ENCODE measurements around the gene PPP5C. TPM values are rescaled to one million over a fixed set of nuclear protein-coding genes. Genes with fewer than 3 reads are reported as not detected.
A peak's percentile ranks its signal among the peaks of the same experiment; 100 is the strongest.

The PPP5C gene
- polyA plus RNA-seq, 3 donors = 9.9 to 76.3 (median 12.6) TPM

GRCh38 chr19:46372901-46373490 is 26.1 kb downstream of the PPP5C start:
- Histone ChIP-seq H3K27ac (ENCODE audit: low read depth in 1 of 2, low read length in 2 of 2) (no peak overlapping the region), H4K20me1 (ENCODE audit: insufficient read depth, low read length) (peaks cover 20% of the 10 kb centered on the region), H3K27me3 (ENCODE audit: control insufficient read depth in 2 of 2, insufficient read depth in 2 of 2, low read length in 2 of 2) (no peaks in the 10 kb centered on the region), H3K9ac (ENCODE audit: insufficient read depth, low read length, poor library complexity, severe bottlenecking) (no peak overlapping the region), H3K4me2 (replicated peaks; ENCODE audit: extremely low read depth, low read length, poor library complexity, severe bottlenecking) (no peak overlapping the region), H3K79me2 (ENCODE audit: insufficient read depth, low read length) (peaks cover 13% of the 10 kb centered on the region), H3K36me3 (replicated peaks in 1 of 2; ENCODE audit: control insufficient read depth in 1 of 2, insufficient read depth in 2 of 2, low read length in 2 of 2) (peaks cover 41 to 61% of the 10 kb centered on the region in 2 donors), H3K4me3 (replicated peaks in 1 of 3; ENCODE audit: low read depth in 2 of 3, low read length in 3 of 3) (no peak overlapping the region), H2AFZ (ENCODE audit: insufficient read depth, low read depth, low read length, poor library complexity, severe bottlenecking) (no peak overlapping the region), H3K4me1 (ENCODE audit: control insufficient read depth in 1 of 2, insufficient read depth in 2 of 2, low read length in 2 of 2) (no peaks in the 10 kb centered on the region), H3K9me3 (replicated peaks in 1 of 2; ENCODE audit: control insufficient read depth in 1 of 2, insufficient read depth in 1 of 2, low read length in 2 of 2) (no peaks in the 10 kb centered on the region)
- Mint-ChIP-seq H3K9me3 (peaks cover 0 to 1% (median 0%) of the 10 kb centered on the region in 7 donors), H3K4me3 (no peak overlapping the region), H3K4me1 (no peaks in the 10 kb centered on the region), H3K36me3 (peaks cover 41 to 47% of the 10 kb centered on the region in 2 donors), H3K27ac (no peak overlapping the region), H3K27me3 (ENCODE audit: low read depth in 3 of 3) (peaks cover 0 to 3% (median 0%) of the 10 kb centered on the region in 3 donors)
- intact Hi-C loops (cut with micrococcal nuclease) = no loop called here
- no peak for DNase-seq
- 92% methylated on average over 9 of the region's 11 CpGs for WGBS (ENCODE audit: insufficient coverage)
- TF ChIP-seq CTCF (IDR thresholded peaks at IDR 0.05) = no peak

GRCh38 chr19:46373491-46374359 is 26.8 kb downstream of the PPP5C start:
- H3K4me3 ChIP-seq (replicated peaks in 1 of 3; ENCODE audit: low read depth in 2 of 3, low read length in 3 of 3) = no peak overlapping the region
- peaks cover 41 to 62% of the 10 kb centered on the region in 2 donors for H3K36me3 ChIP-seq (replicated peaks in 1 of 2; ENCODE audit: control insufficient read depth in 1 of 2, insufficient read depth in 2 of 2, low read length in 2 of 2)
- Mint-ChIP-seq H3K4me3 (no peak overlapping the region), H3K27ac (peak overlapping the region in 1 of 7 donors; percentile 6), H3K36me3 (peaks cover 45 to 46% of the 10 kb centered on the region in 2 donors), H3K27me3 (ENCODE audit: low read depth in 3 of 3) (peaks cover 0 to 3% (median 2%) of the 10 kb centered on the region in 3 donors), H3K4me1 (no peaks in the 10 kb centered on the region), H3K9me3 (peaks cover 0 to 1% (median 0%) of the 10 kb centered on the region in 7 donors)
- H3K27ac ChIP-seq (ENCODE audit: low read depth in 1 of 2, low read length in 2 of 2) = no peak overlapping the region
- H3K4me2 ChIP-seq (replicated peaks; ENCODE audit: extremely low read depth, low read length, poor library complexity, severe bottlenecking) = no peak overlapping the region
- WGBS (ENCODE audit: insufficient coverage) = 73% methylated on average over 10 of the region's 17 CpGs
- H3K79me2 ChIP-seq (ENCODE audit: insufficient read depth, low read length) = peaks cover 13% of the 10 kb centered on the region
- no peaks in the 10 kb centered on the region for H3K4me1 ChIP-seq (ENCODE audit: control insufficient read depth in 1 of 2, insufficient read depth in 2 of 2, low read length in 2 of 2)
- H3K9me3 ChIP-seq (replicated peaks in 1 of 2; ENCODE audit: control insufficient read depth in 1 of 2, insufficient read depth in 1 of 2, low read length in 2 of 2) = no peaks in the 10 kb centered on the region
- H2AFZ ChIP-seq (ENCODE audit: insufficient read depth, low read depth, low read length, poor library complexity, severe bottlenecking) = no peak overlapping the region
- DNase-seq = no peak
- no peaks in the 10 kb centered on the region for H3K27me3 ChIP-seq (ENCODE audit: control insufficient read depth in 2 of 2, insufficient read depth in 2 of 2, low read length in 2 of 2)
- no peak for TF ChIP-seq CTCF (IDR thresholded peaks at IDR 0.05)
- H3K9ac ChIP-seq (ENCODE audit: insufficient read depth, low read length, poor library complexity, severe bottlenecking) = no peak overlapping the region
- peaks cover 19% of the 10 kb centered on the region for H4K20me1 ChIP-seq (ENCODE audit: insufficient read depth, low read length)
- intact Hi-C loops (cut with micrococcal nuclease) = no loop called here
